ENCODE measurements around the gene AOPEP.
A peak's percentile ranks its signal among the peaks of the same experiment; 100 is the strongest.

The AOPEP gene

GRCh38 chr9:95100071-95100627 lies 373.6 kb downstream of the AOPEP start:
- peak overlapping the region; percentile 22 to 81 for H3K27ac ChIP-seq
- no peak for TF ChIP-seq CTCF (IDR thresholded peaks at IDR 0.05)

DNA sequence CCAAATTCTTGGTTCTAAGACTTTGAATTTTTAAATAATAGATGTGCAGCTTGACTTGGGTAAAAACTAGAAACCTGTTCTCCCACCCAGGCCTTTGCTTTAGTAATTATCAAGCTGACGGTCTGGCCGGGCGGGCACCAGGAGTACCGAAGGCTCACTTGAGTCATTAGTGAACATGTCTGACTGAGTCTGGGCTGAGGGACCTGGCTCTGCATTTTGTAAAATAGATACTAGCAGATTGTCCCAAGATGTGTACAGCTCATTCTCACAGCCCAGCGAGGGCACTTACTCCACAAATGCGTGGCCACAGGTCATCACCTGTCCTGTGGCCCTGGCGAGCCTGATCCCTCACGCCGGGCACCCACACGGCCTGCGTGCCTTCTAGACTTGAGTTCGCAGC lies 374.8 kb downstream of the AOPEP start:
- Histone ChIP-seq H3K27ac (peak overlapping the region in 1 of 2 donors; percentile 81), H3K4me3 (no peak overlapping the region)
- DNase-seq (ENCODE audit: low spot score): no peak
- TF ChIP-seq CTCF (IDR thresholded peaks at IDR 0.05): no peak

More at GRCh38 chr9:95100071-95100627, 373.6 kb downstream of the AOPEP start:
- H3K4me3 ChIP-seq: no peak overlapping the region
- no peak for DNase-seq (ENCODE audit: low spot score)

GRCh38 chr9:95102001-95102433 lies 375.5 kb downstream of the AOPEP start:
- Histone ChIP-seq H3K27ac (peak overlapping the region in 1 of 2 donors; percentile 81), H3K4me3 (no peak overlapping the region)
- no peak for DNase-seq (ENCODE audit: low spot score)
- TF ChIP-seq CTCF (IDR thresholded peaks at IDR 0.05): no peak

GRCh38 chr9:95102572-95102971 lies 376.1 kb downstream of the AOPEP start:
- DNase-seq (ENCODE audit: low spot score): no peak
- no peak overlapping the region for H3K4me3 ChIP-seq
- no peak for TF ChIP-seq CTCF (IDR thresholded peaks at IDR 0.05)
- peak overlapping the region in 1 of 2 donors; percentile 81 for H3K27ac ChIP-seq

GRCh38 chr9:95103281-95103771 lies 376.8 kb downstream of the AOPEP start:
- no peak for DNase-seq (ENCODE audit: low spot score)
- no peak overlapping the region for H3K4me3 ChIP-seq
- peak overlapping the region; percentile 51 to 81 for H3K27ac ChIP-seq
- TF ChIP-seq CTCF (IDR thresholded peaks at IDR 0.05): no peak

DNA sequence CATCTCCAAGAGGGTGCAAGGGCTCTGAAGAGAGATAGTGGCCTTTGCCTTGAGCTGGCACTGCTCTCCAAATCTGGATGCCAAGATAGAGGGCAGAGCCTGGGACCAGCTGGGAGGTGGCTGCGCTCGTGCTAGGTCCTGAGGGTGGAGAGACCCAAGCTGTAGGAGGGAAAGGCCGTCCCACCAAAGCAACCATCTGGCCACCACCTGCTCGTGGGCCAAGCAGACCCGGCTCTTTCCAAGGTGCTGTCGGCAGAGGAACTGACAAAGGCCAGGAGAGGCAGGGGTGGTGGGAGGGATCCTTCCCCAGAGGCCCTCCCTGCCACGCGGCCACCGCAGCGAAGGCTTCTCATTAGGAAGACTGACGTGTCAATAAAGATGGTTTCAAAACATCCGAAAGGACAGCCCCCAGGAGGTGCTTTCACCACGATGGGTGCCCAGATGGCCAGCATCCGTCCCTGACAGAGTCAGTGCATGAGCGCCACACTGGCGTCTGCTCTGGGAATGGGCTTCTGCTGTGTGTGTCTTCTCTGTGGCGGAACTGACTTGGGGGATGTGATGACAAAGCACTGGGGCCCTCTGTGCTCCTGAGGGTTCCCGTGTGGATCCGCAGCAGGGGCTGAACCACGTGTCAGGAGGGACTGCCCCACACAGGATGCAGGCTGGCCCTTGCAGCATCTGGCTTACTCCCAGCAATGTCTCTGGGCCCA lies 377.5 kb downstream of the AOPEP start:
- TF ChIP-seq CTCF (IDR thresholded peaks at IDR 0.05): no peak
- DNase-seq (ENCODE audit: low spot score): no peak
- Histone ChIP-seq H3K27ac (peak overlapping the region; percentile 51 to 81), H3K4me3 (no peak overlapping the region)

DNA sequence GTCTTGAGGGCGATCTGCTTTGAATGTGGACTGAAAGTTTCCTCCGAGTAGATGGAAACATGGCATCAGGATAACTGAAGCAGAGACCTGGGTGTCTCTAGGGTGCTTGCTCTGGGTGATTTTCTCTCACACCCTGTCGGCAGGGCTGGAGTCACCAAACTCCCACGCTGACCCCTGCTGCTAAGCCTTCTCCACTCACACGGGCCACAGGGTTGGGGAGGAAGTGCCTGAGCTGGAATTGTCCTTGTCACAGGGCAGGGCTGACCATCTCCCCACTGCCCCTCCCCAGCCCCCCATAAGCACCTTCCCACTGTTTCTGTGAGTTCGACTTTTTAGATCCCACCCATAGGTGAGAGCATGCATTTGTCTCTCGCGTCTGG lies 378.1 kb downstream of the AOPEP start:
- Histone ChIP-seq H3K27ac (peak overlapping the region; percentile 51 to 81), H3K4me3 (no peak overlapping the region)
- no peak for DNase-seq (ENCODE audit: low spot score)
- TF ChIP-seq CTCF (IDR thresholded peaks at IDR 0.05): no peak

Measured in coronary artery (tissue), 2 donors.